Ureter (tissue), 1 donor: Measurements from ENCODE around the gene CP. TPM values are rescaled to one million over a fixed set of nuclear protein-coding genes. Genes with fewer than 3 reads are reported as not detected.
"Not testable (repeated sequence)": the region's sequence is repeated elsewhere in the genome, so short reads cannot be mapped to it uniquely, and the experiment has no call there.

Experiments
- DNase-seq: peaks from one replicate; pipeline ENCODE4 v3.0.0-alpha.2; 2020; ENCODE audit warnings: low spot score
- total RNA-seq: library from RNA; stranded (reverse); gene quantifications from one replicate; pipeline ENCODE4 v1.2.4, GENCODE V29; 2023
- donor health status: DM: yes; HTN: yes; CAD: no.

The CP gene
- total RNA-seq: 12.5 TPM

DNA sequence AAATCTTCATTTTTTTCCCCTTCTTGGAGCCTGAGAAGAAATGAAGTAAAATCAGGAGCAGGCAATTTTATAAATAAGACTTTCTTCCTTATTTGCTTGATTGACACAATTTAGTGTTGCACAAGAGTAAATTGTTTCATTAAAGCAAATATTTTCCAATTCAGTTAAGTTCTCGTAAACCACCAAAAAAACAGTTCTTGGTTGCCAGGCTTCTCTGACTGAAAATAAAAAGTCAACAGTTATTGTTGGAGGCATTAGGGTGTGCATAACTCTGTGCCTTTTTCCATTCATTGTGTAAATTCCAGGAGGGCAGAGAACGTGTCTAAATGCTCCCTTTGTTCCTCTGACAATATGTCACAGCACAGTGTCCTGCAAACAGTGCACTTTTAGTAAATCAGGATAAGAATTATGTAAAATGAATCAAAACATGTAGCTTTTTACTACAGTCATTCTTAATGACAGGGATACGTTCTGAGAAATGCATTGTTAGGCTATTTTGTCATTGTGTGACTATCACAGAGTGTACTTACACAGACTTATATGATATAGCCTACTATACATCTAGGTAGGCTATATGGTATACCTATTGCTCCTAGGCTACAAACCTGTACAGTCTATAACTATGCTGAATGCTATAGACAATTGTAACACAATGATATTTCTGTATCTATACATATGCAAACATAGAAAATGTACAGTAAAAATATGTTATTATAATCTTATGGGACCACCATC, at the start of gene CP:
CP (minus strand) TSS at position 47 of the 735 bp plus-strand sequence; CDS start at position 10, 37 bp downstream.
- DNase-seq: no peak

GRCh38 chr3:149270180-149270579, 48.6 kb upstream of the CP start:
- no peak for DNase-seq

DNA sequence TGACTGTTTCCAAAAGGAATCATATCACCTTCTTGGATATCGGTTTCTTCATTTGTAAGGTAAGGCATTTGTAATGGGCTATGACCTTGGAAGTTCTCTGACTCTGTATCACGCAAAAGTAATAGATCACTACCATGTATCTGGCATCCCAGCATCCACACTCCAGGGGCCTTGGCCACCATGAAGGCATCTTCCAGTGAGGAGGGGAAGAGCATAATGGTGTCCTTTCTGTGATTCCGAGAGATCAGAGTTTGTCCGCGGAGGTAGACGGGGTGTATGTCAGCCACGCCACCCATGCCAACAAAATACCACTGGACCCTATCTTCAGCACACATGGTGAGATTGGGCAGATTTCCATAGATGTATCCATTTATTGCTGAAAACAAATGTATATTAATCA, 48.1 kb upstream of the CP start:
- no peak for DNase-seq

GRCh38 chr3:149267565-149267964, 45.9 kb upstream of the CP start:
- no peak for DNase-seq

DNA sequence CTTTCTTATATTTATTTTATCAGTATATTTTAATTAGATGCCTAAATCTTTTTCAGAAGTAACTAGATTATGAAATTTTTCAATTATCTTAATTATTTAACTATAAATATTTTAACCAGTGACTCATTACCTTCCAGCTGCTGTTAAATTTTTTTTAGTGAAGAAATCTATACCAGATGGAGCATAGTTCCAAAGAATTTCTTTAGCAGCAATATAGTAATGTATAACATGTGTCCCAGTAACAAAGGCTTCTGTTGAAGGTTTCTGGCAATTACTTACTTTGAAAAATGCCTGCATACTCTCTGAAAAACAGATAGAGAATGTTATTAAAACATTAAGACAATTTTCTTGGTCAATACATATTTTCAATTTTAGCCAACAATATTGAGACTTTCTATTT, 45.1 kb upstream of the CP start:
- DNase-seq: no peak

- no peak for DNase-seq
Observed at GRCh38 chr3:149263856-149264255, 42.2 kb upstream of the CP start.

DNA sequence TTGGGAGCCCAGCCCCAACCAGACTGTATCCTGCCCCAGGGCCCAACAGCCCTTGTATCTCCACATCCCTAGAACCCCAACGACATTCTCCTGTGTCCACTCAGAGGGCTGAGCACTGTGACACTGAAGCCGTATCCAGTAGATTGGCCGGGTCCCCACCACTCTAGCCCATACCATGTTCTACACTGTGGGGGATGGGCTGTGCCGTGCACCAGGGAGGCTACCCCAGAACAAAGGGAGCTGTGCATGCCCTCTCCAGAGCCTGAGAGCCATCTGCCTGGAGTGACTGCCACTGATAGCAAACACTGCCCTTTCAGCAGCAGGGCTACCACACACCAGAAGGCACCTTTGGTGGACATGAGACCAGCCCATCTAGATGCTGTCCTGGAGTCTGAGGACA, 37.1 kb upstream of the CP start:
- DNase-seq: no peak

DNA sequence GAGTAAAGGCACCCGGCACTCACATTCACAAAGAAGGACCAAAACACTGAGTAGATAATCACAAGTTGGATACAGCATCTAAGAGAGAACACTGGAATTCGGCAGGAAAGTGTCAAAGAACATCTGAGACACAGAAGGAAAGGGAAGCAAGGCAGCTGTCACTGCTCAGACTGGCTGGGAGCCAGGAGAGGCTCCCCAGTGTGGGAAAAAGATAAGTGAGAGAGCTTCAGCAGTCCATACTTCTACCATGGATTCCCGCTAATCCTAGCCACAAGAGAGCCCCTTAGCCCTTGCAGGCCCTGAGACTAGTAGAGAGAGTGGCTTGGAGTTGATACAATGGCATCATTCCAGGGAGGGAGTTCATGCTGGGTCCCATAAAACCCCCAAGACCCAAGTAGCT, 36.7 kb upstream of the CP start:
- DNase-seq: no peak

GRCh38 chr3:149252272-149252671, 30.6 kb upstream of the CP start:
- DNase-seq: no peak

DNA sequence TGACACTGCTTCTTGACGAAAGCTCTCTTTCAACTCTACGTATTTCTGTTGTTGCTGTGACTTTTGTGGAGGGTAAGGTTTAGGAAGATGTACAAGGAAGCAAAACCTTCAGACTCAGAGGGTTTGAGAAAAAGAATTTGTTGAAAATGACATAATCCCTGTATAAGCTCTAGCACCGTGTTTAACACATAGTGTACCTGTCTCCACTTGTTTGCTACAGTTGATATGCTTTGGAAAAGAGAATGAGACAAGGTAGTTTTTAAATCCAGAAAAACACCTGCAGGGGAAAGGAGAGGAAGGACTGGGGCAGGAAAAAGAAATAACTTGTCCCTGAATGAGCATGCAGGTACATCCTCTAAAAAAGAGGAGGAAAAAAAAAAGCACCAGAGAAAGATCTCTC, 29.6 kb upstream of the CP start:
- no peak for DNase-seq

DNA sequence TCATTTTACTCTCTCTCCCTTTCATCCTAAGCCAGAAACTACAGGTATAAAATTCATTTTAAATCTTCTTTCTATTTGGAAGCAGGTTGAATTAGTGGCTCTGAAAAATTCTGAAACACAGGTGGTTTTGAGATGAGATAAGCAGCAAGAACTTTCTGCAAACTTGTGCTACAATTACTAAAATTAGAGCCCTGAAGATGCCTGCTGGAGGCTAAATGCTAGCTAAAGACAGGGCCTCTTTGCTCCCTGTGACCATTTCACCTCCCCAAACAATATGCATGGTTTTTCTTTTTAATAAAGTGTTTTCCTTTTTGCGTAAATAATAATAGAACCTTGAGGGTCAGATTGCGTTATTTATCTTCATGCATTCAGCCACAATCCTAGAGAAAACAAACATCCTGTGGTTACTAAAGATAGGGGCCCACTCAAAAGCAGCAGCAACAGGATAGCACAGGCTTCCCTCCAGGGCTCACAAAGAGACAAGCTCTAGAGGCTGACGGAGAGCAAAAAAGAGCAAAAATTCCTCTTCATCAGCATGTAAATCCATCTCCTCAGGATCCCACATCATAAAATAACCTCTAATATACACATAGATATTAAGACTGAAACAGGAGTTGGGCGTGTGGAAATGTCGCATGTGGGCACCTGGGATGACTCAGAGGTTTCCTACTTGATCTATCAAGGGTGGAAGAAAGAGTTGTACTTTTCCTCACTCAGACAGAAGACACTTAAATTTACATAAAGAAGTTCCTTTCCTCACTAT, 26.5 kb upstream of the CP start:
- DNase-seq: no peak

GRCh38 chr3:149247008-149247710, 25.5 kb upstream of the CP start:
- no peak for DNase-seq

- no peak for DNase-seq
Observed at GRCh38 chr3:149245738-149246451, 24.3 kb upstream of the CP start.

- no peak for DNase-seq
Observed at GRCh38 chr3:149243540-149243939, 21.9 kb upstream of the CP start.

GRCh38 chr3:149239357-149239936, 17.8 kb upstream of the CP start:
- no peak for DNase-seq

- DNase-seq: not testable (repeated sequence)
Observed at GRCh38 chr3:149238268-149238667, 16.6 kb upstream of the CP start.

GRCh38 chr3:149235599-149236424, 14.2 kb upstream of the CP start:
- DNase-seq: no peak

- no peak for DNase-seq
Observed at GRCh38 chr3:149234671-149235245, 13.1 kb upstream of the CP start.

GRCh38 chr3:149233323-149233722, 11.7 kb upstream of the CP start:
- no peak for DNase-seq

DNA sequence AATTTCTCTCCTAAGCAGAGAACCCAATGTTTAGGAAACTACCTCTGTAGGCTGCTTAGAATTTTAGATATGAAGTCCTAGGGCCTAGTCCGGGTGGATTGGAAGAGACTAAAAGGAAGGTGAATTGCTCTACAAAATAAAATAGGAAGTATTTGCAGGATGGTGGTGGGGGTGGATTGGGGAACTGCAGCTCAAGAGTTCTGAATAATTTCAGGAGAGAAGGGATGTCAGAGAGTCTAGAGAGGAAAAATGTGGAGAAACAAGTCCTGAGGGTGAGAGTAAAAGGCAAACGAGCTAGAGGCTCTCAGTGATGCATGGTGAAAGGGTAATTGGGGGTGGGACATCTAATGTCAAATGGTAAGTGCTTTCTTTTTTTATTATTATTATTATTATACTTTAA, 10.2 kb upstream of the CP start:
- no peak for DNase-seq
